Lower leg skin (tissue), 4 donors: ENCODE measurements around the gene ECSCR. TPM values are rescaled to one million over a fixed set of nuclear protein-coding genes. Genes with fewer than 3 reads are reported as not detected.
"Not testable (repeated sequence)": the region's sequence is repeated elsewhere in the genome, so short reads cannot be mapped to it uniquely, and the experiment has no call there.

Experiments
- DNase-seq, 2 donors: peaks; one replicate each; pipeline ENCODE4 v3.0.0-alpha.2; 2019; ENCODE audit warnings: low spot score in 2 of 2
- H3K4me3 ChIP-seq: fragments of 200-600 bp; sonication (generic); 2 replicates; pipeline ENCODE4 v1.5.1; 2017; ENCODE audit warnings: mild to moderate bottlenecking, low read depth; ENCODE audit not compliant: poor library complexity, severe bottlenecking
- CTCF ChIP-seq, 3 donors: fragments of 450-650 bp; IDR thresholded peaks; one replicate each; pipeline ENCODE4 v1.5.1; 2016; ENCODE audit warnings: antibody characterized with exemption in 3 of 3, mild to moderate bottlenecking in 3 of 3, moderate library complexity in 2 of 3
- POLR2A ChIP-seq, 2 donors: fragments of 450-650 bp; IDR thresholded peaks; one replicate each; pipeline ENCODE4 v1.6.1; 2016 to 2017; ENCODE audit warnings: antibody characterized with exemption in 2 of 2, mild to moderate bottlenecking in 1 of 2, moderate library complexity in 1 of 2
- WGBS, 2 donors: methylation state at CpG; one replicate each; pipeline ENCODE4 v1.1.5; 2018; 5-methylcytosine and 5-hydroxymethylcytosine counted together
- intact Hi-C: fragments of 100-400 bp; cut with DNase I; formaldehyde crosslinking; loops from one replicate; pipeline ENCODE4 v1.15.0; 2023; ENCODE audit warnings: low total_unique reads
- total RNA-seq, 4 donors: library from RNA; depleted of rRNA; stranded (reverse); fragments of >200 nt; gene quantifications; one replicate each; pipeline ENCODE4 v1.1.0, GENCODE V29; 2016

Gene ECSCR
- total RNA-seq, 4 donors from 2014 or later, result 1.4 to 15.0 (median 9.3) TPM

- no peak overlapping the region for H3K4me3 ChIP-seq
- DNase-seq, result no peak
- intact Hi-C loops, result no loop called here
- TF ChIP-seq CTCF (IDR thresholded peaks at IDR 0.05) (no peak), POLR2A (IDR thresholded peaks at IDR 0.05) (no peak)
These were observed 32.3 kb upstream of the ECSCR start for GRCh38 chr5:139494832-139495231.

DNA sequence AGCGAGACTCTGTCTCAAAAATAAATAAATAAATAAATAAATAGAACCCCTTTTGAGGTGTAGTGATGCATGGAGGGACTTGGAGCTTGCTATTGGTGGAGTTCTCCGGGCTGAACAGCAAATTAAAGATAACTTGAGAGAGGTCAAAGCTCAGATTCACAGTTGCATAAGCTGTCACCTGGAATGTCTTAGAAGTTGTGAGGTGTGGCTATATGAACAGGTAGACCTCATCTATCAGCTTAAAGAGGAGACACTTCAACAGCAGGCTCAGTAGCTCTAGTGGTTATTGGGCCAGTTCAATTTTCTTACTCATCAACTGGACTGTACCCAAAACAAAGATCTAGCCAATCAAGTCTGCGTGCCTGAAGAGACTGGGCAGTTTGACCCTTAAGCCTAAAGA lies 31.7 kb upstream of the ECSCR start:
- 84 to 91% methylated on average over 3 of the region's 3 CpGs for WGBS, 2 donors
- TF ChIP-seq CTCF (IDR thresholded peaks at IDR 0.05) (no peak), POLR2A (IDR thresholded peaks at IDR 0.05) (no peak)
- DNase-seq, result no peak
- H3K4me3 ChIP-seq, result no peak overlapping the region
- intact Hi-C loops, result no loop called here

- DNase-seq, result no peak
- no peak overlapping the region for H3K4me3 ChIP-seq
- TF ChIP-seq POLR2A (IDR thresholded peaks at IDR 0.05) (no peak), CTCF (IDR thresholded peaks at IDR 0.05) (no peak)
- WGBS, 2 donors, result 38 to 47% methylated on average over 6 of the region's 6 CpGs
- intact Hi-C loops, result no loop called here
These were observed 30.2 kb upstream of the ECSCR start for GRCh38 chr5:139492700-139493192.

DNA sequence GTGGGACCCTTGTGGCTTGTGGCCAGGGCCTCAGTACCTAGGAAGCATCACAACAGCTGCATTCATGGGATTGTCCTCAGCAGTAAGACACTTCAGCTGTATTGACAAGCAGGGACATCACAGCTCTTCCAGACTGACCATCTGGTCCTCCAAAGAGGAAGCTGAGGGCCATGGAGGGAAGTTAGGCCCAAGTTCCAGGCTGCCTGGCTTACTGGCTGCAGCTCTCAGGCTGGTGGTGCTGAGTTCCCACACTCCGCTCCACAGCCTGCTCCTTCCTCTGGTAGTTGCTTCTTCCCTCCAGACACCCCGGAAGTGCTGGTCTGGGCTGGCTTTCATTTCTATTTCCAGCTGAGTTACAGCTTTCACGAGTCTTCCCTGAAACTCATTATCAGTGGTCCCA lies 25.7 kb upstream of the ECSCR start:
- peak in 1 of 2 donors; percentile 47 for DNase-seq
- WGBS, 2 donors, result 52 to 66% methylated on average over 3 of the region's 3 CpGs
- intact Hi-C loops, result no loop called here
- no peak for TF ChIP-seq POLR2A (IDR thresholded peaks at IDR 0.05)
- no peak for TF ChIP-seq CTCF (IDR thresholded peaks at IDR 0.05)
- H3K4me3 ChIP-seq, result no peak overlapping the region

- intact Hi-C loops, result no loop called here
- no peak for DNase-seq
- WGBS, 2 donors, result 82 to 90% methylated on average over 7 of the region's 7 CpGs
- TF ChIP-seq POLR2A (IDR thresholded peaks at IDR 0.05) (no peak), CTCF (IDR thresholded peaks at IDR 0.05) (no peak)
- H3K4me3 ChIP-seq, result no peak overlapping the region
These were observed 23.7 kb upstream of the ECSCR start for GRCh38 chr5:139486201-139486600.

DNA sequence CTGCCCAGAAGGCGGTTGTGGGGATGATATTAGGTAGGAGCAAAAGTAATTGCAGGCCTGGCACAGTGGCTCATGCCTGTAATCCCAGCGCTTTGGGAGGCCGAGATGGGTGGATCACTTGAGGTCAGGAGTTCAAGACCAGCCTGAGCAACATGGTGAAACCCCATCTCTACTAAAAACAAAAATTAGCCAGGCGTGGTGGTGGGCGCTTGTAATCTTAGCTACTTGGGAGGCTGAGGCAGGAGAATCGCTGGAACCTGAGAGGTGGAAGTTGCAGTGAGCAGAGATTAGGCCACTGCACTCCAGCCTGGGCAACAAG lies 20.3 kb upstream of the ECSCR start:
- WGBS, 2 donors, result 44 to 49% methylated on average over 6 of the region's 6 CpGs
- H3K4me3 ChIP-seq, intact Hi-C loops: not testable (repeated sequence)
- DNase-seq, result peak in 1 of 2 donors; percentile 90
